Parathyroid adenoma (tissue), 2 donors: Measurements from ENCODE around the gene PRDM8.
"Not testable (repeated sequence)": the region's sequence is repeated elsewhere in the genome, so short reads cannot be mapped to it uniquely, and the experiment has no call there.

Experiments
- H2AFZ ChIP-seq: fragments of 300-600 bp; sonication (generic); one replicate; pipeline ENCODE4 v1.7.0; 2017; ENCODE audit warnings: antibody characterized with exemption, mild to moderate bottlenecking
- H3K27ac ChIP-seq: fragments of 300-600 bp; sonication (generic); one replicate; pipeline ENCODE4 v1.7.0; 2017
- H3K27me3 ChIP-seq: fragments of 300-600 bp; sonication (generic); one replicate; pipeline ENCODE4 v1.7.0; 2017; ENCODE audit warnings: low read length; ENCODE audit not compliant: control insufficient read depth, insufficient read depth
- H3K36me3 ChIP-seq: fragments of 300-600 bp; sonication (generic); one replicate; pipeline ENCODE4 v1.7.0; 2017; ENCODE audit warnings: low read length; ENCODE audit not compliant: control insufficient read depth, insufficient read depth
- H3K4me1 ChIP-seq: fragments of 300-600 bp; sonication (generic); one replicate; pipeline ENCODE4 v1.7.0; 2017; ENCODE audit warnings: control low read depth
- H3K4me2 ChIP-seq: fragments of 300-600 bp; sonication (generic); one replicate; pipeline ENCODE4 v1.7.0; 2017; ENCODE audit warnings: low read length
- H3K4me3 ChIP-seq: fragments of 300-600 bp; sonication (generic); one replicate; pipeline ENCODE4 v1.7.0; 2017; ENCODE audit warnings: low read depth, low read length
- H3K79me2 ChIP-seq: fragments of 300-600 bp; sonication (generic); one replicate; pipeline ENCODE4 v1.7.0; 2017; ENCODE audit warnings: control low read depth
- H3K9ac ChIP-seq: fragments of 300-600 bp; sonication (generic); one replicate; pipeline ENCODE4 v1.7.0; 2017; ENCODE audit warnings: mild to moderate bottlenecking
- H3K9me3 ChIP-seq: fragments of 300-600 bp; sonication (generic); one replicate; pipeline ENCODE4 v1.7.0; 2017; ENCODE audit warnings: low read length; ENCODE audit not compliant: control insufficient read depth
- CTCF ChIP-seq: fragments of 300-600 bp; sonication (generic); IDR thresholded peaks from one replicate; pipeline ENCODE4 v1.7.0; 2017; ENCODE audit warnings: antibody characterized with exemption, mild to moderate bottlenecking
- donor health status: primary hyperparathyroidism.

PRDM8 gene

GRCh38 chr4:80243274-80244018 is 46.1 kb downstream of the PRDM8 start:
- no peaks in the 10 kb centered on the region for H3K9me3 ChIP-seq
- no peaks in the 10 kb centered on the region for H3K27me3 ChIP-seq
- H3K36me3 ChIP-seq = no peaks in the 10 kb centered on the region
- H2AFZ ChIP-seq = no peak overlapping the region
- H3K9ac ChIP-seq = no peak overlapping the region
- no peak overlapping the region for H3K4me2 ChIP-seq
- H3K79me2 ChIP-seq = no peaks in the 10 kb centered on the region
- TF ChIP-seq CTCF = no peak
- no peaks in the 10 kb centered on the region for H3K4me1 ChIP-seq
- no peak overlapping the region for H3K4me3 ChIP-seq
- no peak overlapping the region for H3K27ac ChIP-seq

- not testable (repeated sequence) for H3K4me2 ChIP-seq, H3K27me3 ChIP-seq, H3K9me3 ChIP-seq, H3K4me1 ChIP-seq, H3K36me3 ChIP-seq, H2AFZ ChIP-seq, H3K79me2 ChIP-seq, H3K4me3 ChIP-seq, H3K9ac ChIP-seq, H3K27ac ChIP-seq
Measured at GRCh38 chr4:80247484-80247883, 50.2 kb downstream of the PRDM8 start.

GRCh38 chr4:80249144-80249543 is 51.8 kb downstream of the PRDM8 start:
- Histone ChIP-seq H3K27me3 (no peaks in the 10 kb centered on the region), H3K9me3 (no peaks in the 10 kb centered on the region), H3K4me1 (no peaks in the 10 kb centered on the region), H3K4me2 (no peak overlapping the region), H3K4me3 (no peak overlapping the region), H3K9ac (no peak overlapping the region), H3K36me3 (no peaks in the 10 kb centered on the region), H3K79me2 (no peaks in the 10 kb centered on the region), H2AFZ (no peak overlapping the region), H3K27ac (no peak overlapping the region)
- TF ChIP-seq CTCF = no peak

- H3K79me2 ChIP-seq = no peaks in the 10 kb centered on the region
- H3K4me3 ChIP-seq = no peak overlapping the region
- no peaks in the 10 kb centered on the region for H3K27me3 ChIP-seq
- H3K36me3 ChIP-seq = no peaks in the 10 kb centered on the region
- no peak overlapping the region for H3K27ac ChIP-seq
- H3K4me1 ChIP-seq = no peaks in the 10 kb centered on the region
- no peak overlapping the region for H3K9ac ChIP-seq
- no peak for TF ChIP-seq CTCF
- no peaks in the 10 kb centered on the region for H3K9me3 ChIP-seq
- no peak overlapping the region for H3K4me2 ChIP-seq
- no peak overlapping the region for H2AFZ ChIP-seq
Measured at GRCh38 chr4:80252427-80252826, 55.1 kb downstream of the PRDM8 start.

GRCh38 chr4:80252953-80253352 is 55.6 kb downstream of the PRDM8 start:
- Histone ChIP-seq H3K36me3 (no peaks in the 10 kb centered on the region), H3K4me2 (no peak overlapping the region), H3K9me3 (no peaks in the 10 kb centered on the region), H2AFZ (no peak overlapping the region), H3K27ac (no peak overlapping the region), H3K4me1 (no peaks in the 10 kb centered on the region), H3K9ac (no peak overlapping the region), H3K27me3 (no peaks in the 10 kb centered on the region), H3K79me2 (no peaks in the 10 kb centered on the region), H3K4me3 (no peak overlapping the region)
- no peak for TF ChIP-seq CTCF
